ENCODE results near the gene IGF2R.
"Not testable (repeated sequence)": the region's sequence is repeated elsewhere in the genome, so short reads cannot be mapped to it uniquely, and the experiment has no call there.

The IGF2R gene

GRCh38 chr6:160077526-160077925, 108.6 kb downstream of the IGF2R start:
- no peak for DNase-seq (ENCODE audit: low read depth in 2 of 2)

GRCh38 chr6:160078883-160079685, 110.2 kb downstream of the IGF2R start:
- DNase-seq (ENCODE audit: low read depth in 2 of 2), result no peak

DNA sequence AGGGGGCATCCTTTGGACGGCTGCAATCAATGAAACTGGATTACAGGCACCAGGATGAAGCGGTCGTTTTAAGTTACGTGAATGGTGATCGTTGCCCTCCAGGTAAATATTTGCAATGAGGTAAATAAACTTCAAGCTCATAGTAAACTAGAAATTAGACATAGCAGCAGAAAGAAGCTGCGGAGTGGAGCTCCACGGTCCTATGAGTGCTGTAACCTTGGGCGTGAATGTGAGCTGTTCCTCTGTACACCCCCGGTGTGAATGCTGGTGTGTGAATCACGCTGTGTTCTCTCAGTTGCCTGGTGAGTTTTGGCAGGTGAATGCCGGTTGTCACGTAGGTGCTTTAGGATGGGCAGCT, 110.8 kb downstream of the IGF2R start:
- no peak for DNase-seq (ENCODE audit: low read depth in 2 of 2)

- no peak for DNase-seq (ENCODE audit: low read depth in 2 of 2)
These were observed 111.2 kb downstream of the IGF2R start for GRCh38 chr6:160080097-160080496.

DNA sequence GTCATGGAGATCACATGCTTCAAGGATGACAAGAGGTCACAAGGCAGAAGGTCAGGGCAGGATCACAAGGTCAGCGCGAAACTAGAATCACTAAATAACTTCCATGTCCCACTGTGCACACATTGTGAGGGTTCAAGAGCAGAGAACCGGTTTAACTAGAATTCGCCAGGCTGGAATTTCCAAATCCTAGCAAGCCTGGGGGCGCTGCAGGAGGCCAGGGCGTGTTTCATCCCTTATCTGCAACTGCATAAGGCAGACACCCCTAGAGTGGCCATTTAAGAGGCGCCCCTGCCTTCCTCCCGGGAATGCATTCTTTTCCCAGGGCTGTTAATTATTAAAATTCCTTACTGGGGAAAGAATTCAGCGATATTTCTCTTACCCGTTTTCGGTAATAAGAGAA, 112.5 kb downstream of the IGF2R start:
- no peak for DNase-seq (ENCODE audit: low read depth in 2 of 2)

DNA sequence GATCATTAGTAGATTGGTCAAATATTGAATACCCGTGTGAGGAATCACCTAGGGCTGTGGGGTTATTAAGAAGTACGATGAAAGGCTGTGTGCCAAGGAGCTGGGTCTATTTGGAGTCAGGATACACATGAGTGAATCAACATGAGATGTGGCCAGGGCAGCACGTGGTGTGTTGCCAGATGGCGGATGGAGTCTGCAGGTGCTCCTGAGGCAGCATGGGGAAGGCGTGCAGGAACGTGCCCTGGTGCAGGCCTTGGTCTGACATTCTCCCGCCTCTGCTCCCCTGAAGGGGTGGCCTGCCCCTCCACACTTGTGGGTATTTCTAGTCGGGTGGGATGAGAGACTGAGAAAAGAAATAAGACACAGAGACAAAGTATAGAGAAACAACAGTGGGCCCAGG, 113.7 kb downstream of the IGF2R start:
- DNase-seq (ENCODE audit: low read depth in 2 of 2), result no peak

DNA sequence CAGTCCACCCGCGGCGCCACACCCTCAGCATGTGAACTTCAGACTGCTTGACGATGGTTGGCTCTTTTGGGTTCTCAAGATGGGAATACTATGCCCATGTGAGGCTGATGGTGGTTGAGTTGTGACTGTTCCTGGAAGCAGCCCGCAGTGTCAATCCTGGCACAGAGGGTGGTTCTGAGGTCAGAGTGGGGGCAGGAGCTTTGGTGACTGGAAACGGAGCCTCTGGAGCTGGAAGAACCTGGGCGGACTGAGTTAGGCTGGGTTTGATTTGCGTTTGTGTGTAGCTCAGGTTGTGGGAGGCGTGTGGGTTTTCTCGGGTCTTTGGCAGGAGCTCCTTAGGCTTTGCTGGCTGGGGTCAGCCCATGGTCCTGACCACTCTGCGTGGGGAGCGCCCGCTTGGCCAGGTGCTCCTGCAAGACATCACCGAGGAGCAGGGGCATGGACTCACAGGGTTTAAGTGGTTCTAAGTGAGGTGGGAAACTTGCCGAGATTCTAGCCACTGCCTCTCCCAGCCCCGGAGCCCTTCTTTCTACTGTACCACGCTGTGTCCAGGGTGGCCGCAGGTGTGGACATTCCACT, 115.4 kb downstream of the IGF2R start:
- no peak for DNase-seq (ENCODE audit: low read depth in 2 of 2)

GRCh38 chr6:160085226-160085625, 116.3 kb downstream of the IGF2R start:
- DNase-seq (ENCODE audit: low read depth in 2 of 2), result no peak

DNA sequence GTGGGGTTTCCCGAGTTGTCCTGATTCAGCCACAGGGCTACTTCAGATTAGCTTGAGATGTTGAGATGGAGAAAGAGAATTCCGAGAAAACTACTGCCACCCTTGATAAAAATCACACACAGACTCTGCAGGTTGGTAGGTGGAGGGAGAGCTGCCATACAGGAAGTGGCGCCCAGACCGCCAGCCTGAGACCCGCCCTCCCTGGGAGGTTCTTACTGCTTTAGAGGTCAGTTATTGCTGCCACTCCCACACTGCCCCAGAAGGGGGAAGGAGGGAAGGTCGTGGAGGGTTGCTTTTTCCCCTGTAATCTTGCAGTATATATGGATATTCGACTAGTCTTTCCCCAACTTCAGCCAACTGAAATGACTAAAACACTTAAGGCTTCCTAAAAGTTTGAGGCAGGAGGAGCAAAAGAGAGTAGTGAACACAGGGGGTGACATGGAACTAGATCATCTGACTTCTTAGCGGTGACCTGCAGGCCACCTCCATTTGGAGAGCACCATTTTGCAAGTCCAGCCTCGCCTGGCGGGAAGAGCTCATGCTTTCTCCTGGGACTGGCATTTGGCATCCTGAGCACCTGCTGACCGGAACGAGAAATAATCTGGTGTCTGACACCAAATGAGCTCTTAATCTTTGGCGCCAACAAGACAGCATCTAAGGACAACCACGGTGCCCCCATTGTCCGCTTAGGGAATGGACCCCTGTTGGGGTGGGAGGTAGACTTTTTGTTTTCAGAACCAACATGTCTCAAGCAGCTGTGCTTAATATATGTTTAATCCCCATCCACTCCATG, 117.0 kb downstream of the IGF2R start:
- no peak for DNase-seq (ENCODE audit: low read depth in 2 of 2)

DNA sequence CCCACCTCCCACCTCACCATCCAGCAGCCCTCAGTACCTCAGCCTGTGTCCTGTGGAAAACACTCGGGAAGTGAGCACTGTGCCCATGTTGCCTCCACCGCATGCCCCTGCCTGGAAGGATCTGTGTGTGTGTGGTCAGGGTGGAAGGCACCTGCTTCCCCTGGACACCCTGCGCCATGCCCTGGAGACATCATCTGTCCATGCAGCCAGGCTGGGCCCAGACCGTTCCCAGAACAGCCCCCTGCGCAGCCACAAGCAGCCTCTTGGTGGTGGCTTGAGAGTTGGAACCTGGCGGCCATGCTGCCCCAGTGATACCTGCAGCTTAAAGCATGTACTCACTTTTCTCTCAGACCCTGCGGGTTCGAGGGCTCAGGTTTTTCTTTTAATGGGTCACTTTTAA, 117.9 kb downstream of the IGF2R start:
- DNase-seq (ENCODE audit: low read depth in 2 of 2), result no peak

DNA sequence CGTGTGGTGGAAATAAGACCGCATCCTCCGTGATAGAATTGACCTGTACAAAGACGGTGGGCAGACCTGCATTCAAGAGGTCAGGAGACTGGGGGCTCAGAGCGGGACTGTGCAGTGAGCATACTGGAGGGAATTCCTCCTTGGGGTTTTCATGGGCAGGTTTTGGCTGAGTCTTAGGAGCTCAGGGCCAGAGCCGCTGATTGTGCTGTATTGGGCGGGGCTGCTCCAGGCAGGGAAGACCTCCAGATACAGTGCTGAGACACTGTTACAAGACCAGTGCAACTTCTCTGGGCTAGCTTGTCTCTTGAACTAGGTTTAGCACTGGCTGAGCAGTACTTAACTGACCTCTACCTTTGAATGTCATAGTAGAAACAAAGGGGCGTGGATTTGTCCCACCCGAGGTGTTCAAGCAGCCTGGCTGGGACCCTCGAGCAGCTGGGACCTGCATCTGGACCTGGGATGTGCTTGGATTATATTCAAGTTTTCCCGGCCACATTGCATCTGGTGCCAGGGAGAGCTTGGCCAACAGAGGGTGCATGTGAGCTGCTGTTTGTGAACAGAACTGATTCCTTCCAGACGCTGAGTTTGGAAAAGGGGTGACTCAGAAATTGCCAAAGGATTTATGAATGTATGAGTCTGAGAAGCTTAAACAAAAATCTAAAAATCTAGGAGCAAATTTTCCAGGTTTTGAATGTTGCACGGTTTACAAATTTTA, 119.3 kb downstream of the IGF2R start:
- no peak for DNase-seq (ENCODE audit: low read depth in 2 of 2)

DNA sequence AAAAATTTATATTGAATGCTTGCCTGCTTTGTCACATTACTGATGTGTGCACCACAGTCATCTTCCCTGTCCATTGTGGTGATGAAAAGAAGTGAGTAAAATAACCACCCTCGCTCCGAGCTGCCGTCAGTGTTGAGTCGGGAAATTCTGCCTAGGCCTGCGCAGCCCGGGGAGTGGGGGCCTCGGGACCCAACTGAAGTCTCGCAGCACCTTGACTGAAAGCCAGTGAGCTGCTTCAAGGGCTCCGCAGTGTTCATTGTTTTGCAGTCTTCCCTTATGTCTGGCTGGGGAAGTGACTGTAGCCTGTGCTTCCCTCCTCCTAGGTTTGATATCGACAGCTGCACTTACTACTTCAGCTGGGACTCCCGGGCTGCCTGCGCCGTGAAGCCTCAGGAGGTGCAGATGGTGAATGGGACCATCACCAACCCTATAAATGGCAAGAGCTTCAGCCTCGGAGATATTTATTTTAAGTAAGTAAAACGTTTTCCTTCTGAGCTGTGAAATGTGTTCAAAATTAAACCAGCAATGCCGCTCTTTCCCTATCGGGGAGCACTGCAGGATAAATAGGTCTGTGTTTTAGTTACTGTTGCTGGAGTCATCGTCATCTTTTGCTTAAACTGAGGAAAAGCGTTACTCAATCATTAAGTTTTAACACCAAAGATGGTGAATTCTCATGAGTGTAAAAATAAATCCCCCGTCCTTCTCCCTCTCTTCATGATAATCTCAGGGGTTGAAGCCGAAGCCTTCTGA, 120.1 kb downstream of the IGF2R start:
- no peak for DNase-seq (ENCODE audit: low read depth in 2 of 2)

GRCh38 chr6:160089534-160089897, 120.6 kb downstream of the IGF2R start:
- DNase-seq (ENCODE audit: low read depth in 2 of 2), result no peak

- DNase-seq (ENCODE audit: low read depth in 2 of 2), result not testable (repeated sequence)
These were observed 121.8 kb downstream of the IGF2R start for GRCh38 chr6:160090442-160091239.

DNA sequence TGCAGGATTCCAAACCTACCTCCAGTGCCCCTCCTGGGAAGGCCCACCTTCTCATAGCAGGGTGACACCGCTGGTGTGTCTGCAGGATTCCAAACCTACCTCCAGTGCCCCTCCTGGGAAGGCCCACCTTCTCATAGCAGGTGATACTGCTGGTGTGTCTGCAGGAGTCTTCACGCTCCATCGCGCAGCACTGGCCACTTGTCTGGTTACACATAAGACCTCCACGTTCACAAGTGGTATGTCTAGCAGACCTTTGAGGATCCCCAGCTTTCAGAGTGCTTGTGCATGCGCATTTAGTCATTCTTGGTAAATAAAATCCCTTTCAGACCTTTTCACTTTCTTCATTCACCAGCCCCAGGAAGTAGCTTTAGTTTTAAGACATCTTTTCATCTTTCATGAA, 123.3 kb downstream of the IGF2R start:
- not testable (repeated sequence) for DNase-seq (ENCODE audit: low read depth in 2 of 2)

DNA sequence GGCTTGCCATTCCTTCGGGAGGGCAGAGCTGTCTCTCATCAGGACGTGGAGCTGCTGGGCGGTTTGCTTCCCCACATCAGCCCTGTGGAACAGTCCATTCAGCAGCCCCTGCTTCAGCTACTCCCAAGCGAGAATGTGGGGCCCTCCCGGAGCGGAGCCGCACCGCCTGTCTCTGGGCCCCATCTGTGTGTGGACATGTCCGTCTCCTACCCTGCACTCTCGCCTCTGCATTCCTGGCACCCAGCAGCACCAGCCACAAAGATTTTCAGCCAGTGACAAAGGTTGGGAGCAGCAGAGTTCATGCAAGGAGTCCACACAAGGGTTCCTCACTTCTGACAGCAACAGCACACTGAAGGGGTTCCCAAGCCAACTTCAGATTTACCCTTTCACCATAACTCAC, 123.7 kb downstream of the IGF2R start:
- no peak for DNase-seq (ENCODE audit: low read depth in 2 of 2)

DNA sequence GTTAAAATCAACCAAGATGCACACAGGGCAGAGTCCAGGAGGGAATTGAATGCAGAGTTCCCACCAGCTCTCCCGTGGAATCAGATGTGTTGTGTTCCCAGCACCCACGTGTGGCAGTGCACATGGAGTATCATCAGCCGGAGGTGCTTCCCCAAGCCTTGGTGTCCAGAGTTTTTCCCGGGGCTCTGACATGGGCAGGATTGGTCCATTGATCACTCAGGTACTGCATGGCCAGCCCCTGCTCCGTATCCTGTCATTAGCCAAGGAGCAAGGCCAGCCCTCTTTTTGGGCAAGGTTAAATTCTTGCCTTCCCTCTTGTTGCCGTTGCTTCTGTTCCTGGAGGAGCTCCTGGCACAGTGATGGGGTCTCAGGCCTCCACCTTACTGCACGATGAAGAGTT, 124.2 kb downstream of the IGF2R start:
- no peak for DNase-seq (ENCODE audit: low read depth in 2 of 2)

DNA sequence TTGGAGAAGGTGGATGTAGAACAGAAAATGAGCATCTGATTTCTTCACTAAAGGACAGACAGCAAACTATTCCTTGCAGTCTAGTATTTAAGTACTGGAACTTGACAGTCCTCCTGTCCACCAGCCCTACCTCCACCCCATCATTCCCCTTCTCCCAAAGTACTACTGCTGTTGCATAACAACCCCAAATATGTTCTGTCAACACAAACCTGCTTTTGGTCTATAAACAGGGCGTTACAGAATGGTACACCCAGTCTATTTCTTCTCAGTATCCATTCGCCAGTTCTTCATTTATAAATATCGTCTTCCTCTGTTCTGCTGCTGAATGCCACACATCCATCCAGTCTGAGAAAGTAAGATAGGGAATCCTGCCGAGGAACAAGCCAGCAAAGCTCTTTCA, 125.1 kb downstream of the IGF2R start:
- DNase-seq (ENCODE audit: low read depth in 2 of 2), result no peak

DNA sequence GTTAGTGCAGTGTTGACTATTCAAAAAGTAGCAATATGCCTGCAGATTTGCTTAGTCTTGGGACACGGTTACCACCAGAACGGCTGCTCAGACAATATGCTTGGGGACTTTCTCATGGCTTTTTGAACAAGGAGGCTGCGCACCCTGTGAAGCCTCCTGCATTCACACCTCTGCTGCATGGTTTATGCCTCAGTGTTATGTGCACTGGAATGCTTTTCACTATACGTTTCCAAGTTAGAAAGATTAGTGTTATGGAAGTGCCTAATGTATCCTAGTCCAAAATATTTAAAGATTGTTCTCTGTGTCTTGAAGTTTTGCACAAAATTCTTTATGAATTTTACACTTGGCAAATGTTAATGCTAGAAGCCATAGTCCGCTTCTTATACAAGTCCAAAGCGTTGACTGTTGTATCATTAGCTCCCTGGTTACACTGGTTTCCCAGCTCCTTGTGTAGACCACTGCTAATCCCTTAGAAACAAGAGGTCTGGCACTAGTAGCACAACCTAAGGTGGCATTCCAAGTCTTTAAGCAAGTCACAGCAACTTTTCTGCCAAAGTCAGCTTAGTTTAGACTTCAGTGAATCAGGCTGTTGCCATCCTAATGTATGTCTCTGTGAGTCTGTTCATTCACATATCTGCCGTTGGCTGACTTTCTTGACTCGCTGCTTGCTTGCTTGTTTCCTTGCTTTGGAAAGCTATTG, 126.4 kb downstream of the IGF2R start:
- DNase-seq (ENCODE audit: low read depth in 2 of 2), result no peak

All from activated CD8-positive, alpha-beta memory T cell treated with anti-CD3 and anti-CD28 coated beads for 4 hours (primary cell).